ENCODE results near the gene SNX33.

DNA sequence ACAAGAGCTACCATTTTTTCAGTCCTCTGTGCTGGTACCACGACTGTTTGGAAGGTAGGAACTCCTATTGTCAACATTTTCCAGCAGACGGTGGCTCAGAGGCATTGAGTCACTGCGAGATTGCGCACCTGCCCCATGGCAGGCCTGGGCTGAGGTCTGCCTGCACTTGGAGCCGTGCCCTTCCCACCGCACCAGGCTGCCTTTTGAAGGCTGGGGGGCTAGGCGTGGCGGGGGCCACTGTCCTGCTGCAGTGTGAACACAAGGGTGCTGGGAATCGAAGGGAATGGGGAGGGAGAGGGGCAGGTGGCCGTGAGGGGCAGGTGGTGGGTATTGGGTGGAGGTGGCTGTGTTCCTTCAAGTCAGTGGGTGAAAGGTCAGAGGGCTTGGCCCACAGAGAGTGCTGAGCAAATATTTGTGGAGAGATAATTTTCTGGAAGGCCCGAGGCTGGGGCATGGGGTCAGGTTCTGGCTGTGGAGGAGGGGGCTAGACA, 16.3 kb downstream of the SNX33 start:
- no peak for TF ChIP-seq EZH2phosphoT487 (IDR thresholded peaks at IDR 0.05; ENCODE audit: low read depth, severe bottlenecking, unreplicated experiment)
- TF ChIP-seq, protein P1, sequence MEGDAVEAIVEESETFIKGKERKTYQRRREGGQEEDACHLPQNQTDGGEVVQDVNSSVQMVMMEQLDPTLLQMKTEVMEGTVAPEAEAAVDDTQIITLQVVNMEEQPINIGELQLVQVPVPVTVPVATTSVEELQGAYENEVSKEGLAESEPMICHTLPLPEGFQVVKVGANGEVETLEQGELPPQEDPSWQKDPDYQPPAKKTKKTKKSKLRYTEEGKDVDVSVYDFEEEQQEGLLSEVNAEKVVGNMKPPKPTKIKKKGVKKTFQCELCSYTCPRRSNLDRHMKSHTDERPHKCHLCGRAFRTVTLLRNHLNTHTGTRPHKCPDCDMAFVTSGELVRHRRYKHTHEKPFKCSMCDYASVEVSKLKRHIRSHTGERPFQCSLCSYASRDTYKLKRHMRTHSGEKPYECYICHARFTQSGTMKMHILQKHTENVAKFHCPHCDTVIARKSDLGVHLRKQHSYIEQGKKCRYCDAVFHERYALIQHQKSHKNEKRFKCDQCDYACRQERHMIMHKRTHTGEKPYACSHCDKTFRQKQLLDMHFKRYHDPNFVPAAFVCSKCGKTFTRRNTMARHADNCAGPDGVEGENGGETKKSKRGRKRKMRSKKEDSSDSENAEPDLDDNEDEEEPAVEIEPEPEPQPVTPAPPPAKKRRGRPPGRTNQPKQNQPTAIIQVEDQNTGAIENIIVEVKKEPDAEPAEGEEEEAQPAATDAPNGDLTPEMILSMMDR (IDR thresholded peaks at IDR 0.05; ENCODE audit: poor library complexity), result no peak
- no peak for TF ChIP-seq EZH2 (IDR thresholded peaks at IDR 0.05; ENCODE audit: borderline replicate concordance)

Measured in hepatocyte (in vitro differentiated cells).